HEK293T (cell line): ENCODE measurements around the gene TMEM203.

Experiments
- ARNT ChIP-seq: fragments of 450-650 bp; IDR thresholded peaks from 2 replicates; pipeline ENCODE4 v1.6.1; 2017; ENCODE audit warnings: mild to moderate bottlenecking
- BHLHE40 ChIP-seq: fragments of 450-650 bp; IDR thresholded peaks from 2 replicates; pipeline ENCODE4 v1.6.1; 2016; ENCODE audit warnings: mild to moderate bottlenecking, moderate library complexity, borderline replicate concordance
- ELF4 ChIP-seq: fragments of 450-650 bp; IDR thresholded peaks from 2 replicates; pipeline ENCODE4 v1.6.1; 2017; ENCODE audit warnings: antibody characterized with exemption
- FOXA1 ChIP-seq: fragments of 450-650 bp; IDR thresholded peaks from 2 replicates; pipeline ENCODE4 v1.6.1; 2016; ENCODE audit warnings: mild to moderate bottlenecking
- FOXK2 ChIP-seq: fragments of 450-650 bp; IDR thresholded peaks from 2 replicates; pipeline ENCODE4 v1.6.1; 2016; ENCODE audit warnings: mild to moderate bottlenecking
- L3MBTL2 ChIP-seq: fragments of 450-650 bp; conservative IDR thresholded peaks from 2 replicates; pipeline ENCODE4 v1.6.1; 2016; ENCODE audit warnings: mild to moderate bottlenecking
- LEF1 ChIP-seq: fragments of 450-650 bp; IDR thresholded peaks from 2 replicates; pipeline ENCODE4 v1.6.1; 2017; ENCODE audit warnings: mild to moderate bottlenecking, borderline replicate concordance
- PKNOX1 ChIP-seq: fragments of 450-650 bp; IDR thresholded peaks from 2 replicates; pipeline ENCODE4 v1.6.1; 2016
- SP1 ChIP-seq: fragments of 450-650 bp; IDR thresholded peaks from 2 replicates; pipeline ENCODE4 v1.6.1; 2017
- SUZ12 ChIP-seq: fragments of 450-650 bp; IDR thresholded peaks from 2 replicates; pipeline ENCODE4 v1.6.1; 2016; ENCODE audit warnings: mild to moderate bottlenecking
- TARDBP ChIP-seq: fragments of 450-650 bp; IDR thresholded peaks from 2 replicates; pipeline ENCODE4 v1.6.1; 2016
- ZNF384 ChIP-seq: fragments of 450-650 bp; IDR thresholded peaks from 2 replicates; pipeline ENCODE4 v1.6.1; 2016

- no peak for TF ChIP-seq SP1
- TF ChIP-seq BHLHE40, result no peak
- TF ChIP-seq FOXK2, result no peak
- TF ChIP-seq TARDBP, result no peak
- TF ChIP-seq PKNOX1, result no peak
- TF ChIP-seq SUZ12, result no peak
- TF ChIP-seq LEF1, result no peak
- no peak for TF ChIP-seq FOXA1
- no peak for TF ChIP-seq ARNT
- 0 out of 2 replicates have a peak, but pooled peaks have one; percentile 11 for TF ChIP-seq ELF4
- TF ChIP-seq L3MBTL2, result no peak
- TF ChIP-seq ZNF384, result no peak
Measured at GRCh38 chr9:137243626-137244485, 38.4 kb upstream of the TMEM203 start.
